A549 (cell line): ENCODE data around the gene SIDT1. TPM values are rescaled to one million over a fixed set of nuclear protein-coding genes. Genes with fewer than 3 reads are reported as not detected.

Experiments used
- ATAC-seq, 2 experiments: fragments of 200-7000 bp in 1 of 2; fragments of >200 bp in 1 of 2; cut with Nextera tagmentation in 1 of 2; cut with Tn5 transposase in 1 of 2; 3 replicates each; pipeline versions ENCODE4 v1.8.0 to v1.9.1; 2018 to 2020; ENCODE audit warnings: mild to moderate bottlenecking in 1 of 2, moderate library complexity in 1 of 2
- CTCF ChIA-PET: fragments of 300-600 bp; sonication (Branson Sonifier 250); formaldehyde crosslinking; extraction: SDS; loops from one replicate; lab custom pipeline; 2021; ENCODE audit warnings: antibody characterized with exemption, inconsistent platforms; lab: Yijun Ruan, JAX
- POLR2A ChIA-PET: fragments of 350-600 bp; formaldehyde crosslinking; extraction: SDS; loops from one replicate; lab custom pipeline; 2021; ENCODE audit warnings: antibody characterized with exemption, inconsistent platforms; lab: Yijun Ruan, JAX
- DNase-seq, 2 experiments: peaks; one replicate each; pipeline versions ENCODE4 v3.0.0 to v3.0.0-alpha.2; 2011 to 2016; ENCODE audit warnings: low read depth in 1 of 2, low spot score in 1 of 2
- FAIRE-seq: peaks from 2 replicates; lab custom pipeline; 2011; peaks lifted over from hg19 to GRCh38; lab: Jason Lieb, UNC
- H3K27ac ChIP-seq, 2 experiments: fragments of >200 bp; sonication (Bioruptor Twin); formaldehyde crosslinking; 3 replicates each; pipeline ENCODE4 v1.5.1; 2016 to 2017
- H3K4me1 ChIP-seq: fragments of >200 bp; sonication (Bioruptor Twin); formaldehyde crosslinking; 3 replicates; pipeline ENCODE4 v1.6.1; 2016
- H3K4me2 ChIP-seq: fragments of >200 bp; sonication (Bioruptor Twin); formaldehyde crosslinking; 3 replicates; pipeline ENCODE4 v1.6.1; 2016
- H3K4me3 ChIP-seq: fragments of >200 bp; sonication (Bioruptor Twin); formaldehyde crosslinking; 3 replicates; pipeline ENCODE4 v1.5.1; 2016
- H3K9me3 ChIP-seq: fragments of >200 bp; sonication (Bioruptor Twin); formaldehyde crosslinking; 3 replicates; pipeline ENCODE4 v1.6.1; 2016
- ATOH8 ChIP-seq: fragments of 250-450 bp; sonication (Bioruptor Pico); IDR thresholded peaks from 2 replicates; pipeline ENCODE4 v1.5.0; 2020; ENCODE audit warnings: low read depth, mild to moderate bottlenecking, moderate library complexity
- BHLHE40 ChIP-seq: IDR thresholded peaks from 2 replicates; pipeline ENCODE4 v1.6.1; 2012; ENCODE audit warnings: low read depth, low read length, inconsistent platforms
- CEBPB ChIP-seq, 2 experiments: fragments of >200 bp in 1 of 2; sonication (Bioruptor Twin) in 1 of 2; formaldehyde crosslinking in 1 of 2; IDR thresholded peaks; 2 replicates each; pipeline ENCODE4 v1.6.1; 2012 to 2016
- CTCF ChIP-seq: fragments of >200 bp; sonication (Bioruptor Twin); formaldehyde crosslinking; IDR thresholded peaks from 3 replicates; pipeline ENCODE4 v1.5.1; 2016
- E2F6 ChIP-seq: IDR thresholded peaks from 2 replicates; pipeline ENCODE4 v1.6.1; 2012; ENCODE audit warnings: low read depth, borderline replicate concordance
- EHMT2 ChIP-seq: fragments of 200-600 bp; sonication (generic); IDR thresholded peaks from 2 replicates; pipeline ENCODE4 v1.6.1; 2016; ENCODE audit warnings: antibody characterized with exemption, low read depth, mild to moderate bottlenecking, moderate library complexity
- EP300 ChIP-seq, 2 experiments: fragments of >200 bp; sonication (Bioruptor Twin); formaldehyde crosslinking; IDR thresholded peaks; 2 replicates in 1 of 2; 3 replicates in 1 of 2; pipeline ENCODE4 v1.6.1; 2016 to 2017
- FOSB ChIP-seq: fragments of 250-450 bp; sonication (Bioruptor Pico); IDR thresholded peaks from 2 replicates; pipeline ENCODE4 v1.5.0; 2020; ENCODE audit warnings: mild to moderate bottlenecking, moderate library complexity
- FOSL2 ChIP-seq, 2 experiments: fragments of 450-650 bp in 1 of 2; fragments of >200 bp in 1 of 2; sonication (Bioruptor Twin) in 1 of 2; formaldehyde crosslinking; IDR thresholded peaks; 2 replicates each; pipeline versions ENCODE4 v1.5.0 to v1.6.1; 2016 to 2020; ENCODE audit warnings: mild to moderate bottlenecking in 1 of 2, moderate library complexity in 1 of 2
- FOXS1 ChIP-seq: fragments of 250-450 bp; sonication (Bioruptor Pico); IDR thresholded peaks from 2 replicates; pipeline ENCODE4 v1.5.0; 2020; ENCODE audit warnings: mild to moderate bottlenecking, moderate library complexity
- JUN ChIP-seq, 2 experiments: fragments of >200 bp; sonication (Bioruptor Twin); formaldehyde crosslinking; IDR thresholded peaks; 2 replicates in 1 of 2; 3 replicates in 1 of 2; pipeline ENCODE4 v1.6.1; 2016 to 2017
- KDM1A ChIP-seq: fragments of 200-600 bp; sonication (generic); IDR thresholded peaks from 2 replicates; pipeline ENCODE4 v1.6.1; 2016; ENCODE audit warnings: low read depth, mild to moderate bottlenecking
- KDM5A ChIP-seq: fragments of 200-600 bp; sonication (generic); IDR thresholded peaks from 2 replicates; pipeline ENCODE4 v1.6.1; 2016; ENCODE audit warnings: antibody characterized with exemption, mild to moderate bottlenecking
- MAZ ChIP-seq: fragments of 150-350 bp; IDR thresholded peaks from 2 replicates; pipeline ENCODE4 v1.6.1; 2014; ENCODE audit warnings: antibody characterized with exemption, low read depth, low read length, borderline replicate concordance
- MYC ChIP-seq: IDR thresholded peaks from 2 replicates; pipeline ENCODE4 v1.6.1; 2012; ENCODE audit warnings: mild to moderate bottlenecking, inconsistent platforms, low read length, improper control_type of control experiment, borderline replicate concordance
- NFE2L2 ChIP-seq: fragments of 150-350 bp; conservative IDR thresholded peaks from 2 replicates; pipeline ENCODE4 v1.6.1; 2014; ENCODE audit warnings: low read length
- PHF8 ChIP-seq: fragments of 200-600 bp; sonication (generic); IDR thresholded peaks from 2 replicates; pipeline ENCODE4 v1.6.1; 2016; ENCODE audit warnings: low read depth, mild to moderate bottlenecking, antibody characterized with exemption, moderate library complexity, borderline replicate concordance
- POLR2A ChIP-seq: IDR thresholded peaks from 2 replicates; pipeline ENCODE4 v1.6.1; 2012; ENCODE audit warnings: mild to moderate bottlenecking, low read length
- RAD21 ChIP-seq, 2 experiments: fragments of >200 bp in 1 of 2; sonication (Bioruptor Twin) in 1 of 2; formaldehyde crosslinking in 1 of 2; IDR thresholded peaks in 1 of 2; conservative IDR thresholded peaks in 1 of 2; 2 replicates in 1 of 2; 3 replicates in 1 of 2; pipeline ENCODE4 v1.6.1; 2012 to 2018; ENCODE audit warnings: inconsistent platforms in 1 of 2
- SMC3 ChIP-seq: fragments of >200 bp; sonication (Bioruptor Twin); formaldehyde crosslinking; IDR thresholded peaks from 3 replicates; pipeline ENCODE4 v1.6.1; 2018; ENCODE audit warnings: inconsistent platforms
- TFCP2L1 ChIP-seq: fragments of 250-450 bp; sonication (Bioruptor Pico); IDR thresholded peaks from 2 replicates; pipeline ENCODE4 v1.5.0; 2021; ENCODE audit warnings: mild to moderate bottlenecking
- ZC3H11A ChIP-seq: fragments of 450-650 bp; IDR thresholded peaks from 2 replicates; pipeline ENCODE4 v1.6.1; 2014; ENCODE audit warnings: antibody characterized with exemption, mild to moderate bottlenecking
- ZSCAN20 ChIP-seq: fragments of 250-450 bp; sonication (Bioruptor Pico); IDR thresholded peaks from 2 replicates; pipeline ENCODE4 v1.8.0; 2022; ENCODE audit warnings: mild to moderate bottlenecking, moderate library complexity
- WGBS: methylation state at CpG from one replicate; pipeline ENCODE4 v1.1.6; 2017; ENCODE audit errors: missing lambda C conversion rate; 5-methylcytosine and 5-hydroxymethylcytosine counted together
- polyA plus RNA-seq, 4 experiments: library from polyadenylated mRNA; depleted of rRNA in 3 of 4; stranded (reverse); fragments of >200 nt; fragmentation: RNase III in 1 of 4; extraction: RNeasy Plus Mini Kit Qiagen cat#74134 plus additional on column Dnase treatment in 1 of 4; gene quantifications; 2 replicates in 3 of 4; 3 replicates in 1 of 4; pipeline ENCODE4 v1.2.3, GENCODE V29; 2011 to 2017
- TF ChIP-seq, protein P1 (sequence below): fragments of 450-650 bp; IDR thresholded peaks from 2 replicates; pipeline ENCODE4 v1.6.1; 2014; ENCODE audit warnings: antibody characterized with exemption

Gene SIDT1
- polyA plus RNA-seq, 2 of the 4 experiments (the other 2 are of a cell fraction) = 0.43 to 7.5 TPM

GRCh38 chr3:113508966-113509365, 23.4 kb upstream of the SIDT1 start:
- ChIA-PET POLR2A (no interaction called here), CTCF (interaction anchor here (0.7 to 1.3 kb wide), 3 partner anchors 15 to 69 kb away, joined by 3 to 4 read pairs (median 4); no protein-coding TSS in a partner anchor)
- 96% methylated on average over 1 of the region's 1 CpG for WGBS
- Histone ChIP-seq H3K4me2 (no peak overlapping the region), H3K4me1 (peaks cover 6% of the 10 kb centered on the region; the same call in 2 of the 3 replicates), H3K27ac (no peak overlapping the region), H3K9me3 (0 out of 3 replicates have a peak, but pooled peaks cover 3% of the 10 kb centered on the region), H3K4me3 (no peak overlapping the region)
- ATAC-seq (no peak), FAIRE-seq (no peak), DNase-seq (no peak)
- TF ChIP-seq, protein P1, sequence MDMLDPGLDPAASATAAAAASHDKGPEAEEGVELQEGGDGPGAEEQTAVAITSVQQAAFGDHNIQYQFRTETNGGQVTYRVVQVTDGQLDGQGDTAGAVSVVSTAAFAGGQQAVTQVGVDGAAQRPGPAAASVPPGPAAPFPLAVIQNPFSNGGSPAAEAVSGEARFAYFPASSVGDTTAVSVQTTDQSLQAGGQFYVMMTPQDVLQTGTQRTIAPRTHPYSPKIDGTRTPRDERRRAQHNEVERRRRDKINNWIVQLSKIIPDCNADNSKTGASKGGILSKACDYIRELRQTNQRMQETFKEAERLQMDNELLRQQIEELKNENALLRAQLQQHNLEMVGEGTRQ = no peak
- TF ChIP-seq EHMT2 = no peak
- peak; percentile 81; a peak in 3 of 4 replicates for TF ChIP-seq CEBPB (IDR thresholded peaks at IDR 0.05)

GRCh38 chr3:113514265-113514769, 18.0 kb upstream of the SIDT1 start:
- Histone ChIP-seq H3K27ac (peak overlapping the region; percentile 89 to 97), H3K4me3 (peak overlapping the region; percentile 81), H3K9me3 (0 out of 3 replicates have a peak, but pooled peaks cover 3% of the 10 kb centered on the region), H3K4me1 (peaks cover 12% of the 10 kb centered on the region; the same call in 2 of the 3 replicates), H3K4me2 (peak overlapping the region; percentile 70)
- WGBS = under 1% methylated on average over 9 of the region's 9 CpGs
- no peak for DNase-seq
- ATAC-seq = no peak; a peak in 3 of 6 replicates
- TF ChIP-seq KDM5A (no peak), MAZ (no peak), RAD21 (conservative IDR thresholded peaks at IDR 0.05 in 1 of 2, IDR thresholded peaks at IDR 0.05 in 1 of 2) (no peak), POLR2A (no peak), FOXS1 (CRISPR knock-in tag) (no peak), TFCP2L1 (CRISPR knock-in tag) (no peak), EHMT2 (no peak), MYC (no peak), FOSL2 (IDR thresholded peaks at IDR 0.05) (no peak), FOSL2 (CRISPR knock-in tag; IDR thresholded peaks at IDR 0.05) (no peak), ZC3H11A (no peak), PHF8 (no peak), EP300 (IDR thresholded peaks at IDR 0.05) (no peak), BHLHE40 (no peak), KDM1A (no peak), E2F6 (no peak), FOSB (CRISPR knock-in tag) (no peak), JUN (IDR thresholded peaks at IDR 0.05) (no peak)
- TF ChIP-seq, protein P1 = no peak
- POLR2A ChIA-PET = interaction anchor here (0.6 to 2.8 kb wide), 20 partner anchors 11 to 952 kb away, joined by 3 to 38 read pairs (median 5); partner anchors contain the start of genes ATG3, ATP6V1A, GTPBP8 and NAA50
- CTCF ChIA-PET = interaction anchor here (0.9 to 5.6 kb wide), 9 partner anchors 17 to 1823 kb away, joined by 3 to 44 read pairs (median 8); no protein-coding TSS in a partner anchor
- no peak for FAIRE-seq

DNA sequence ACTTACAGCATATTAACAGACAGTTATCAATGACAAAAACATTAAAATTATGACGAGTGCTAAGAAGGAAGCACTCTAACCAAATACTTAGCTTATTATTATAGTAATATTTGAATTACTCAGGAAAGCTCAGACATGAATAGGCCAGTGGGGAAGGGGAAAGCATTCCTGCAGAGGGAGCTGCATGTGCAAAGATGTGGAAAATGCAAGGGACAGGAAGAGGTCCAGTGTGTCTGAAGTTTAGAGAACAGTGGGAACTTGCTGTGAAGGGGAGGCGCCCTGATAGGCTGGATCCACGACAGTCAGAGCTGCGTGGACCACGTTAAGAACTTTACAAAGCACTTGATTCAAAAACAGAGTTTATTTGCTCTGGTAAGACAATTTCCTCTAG, 16.2 kb upstream of the SIDT1 start:
- Histone ChIP-seq H3K4me1 (peaks cover 12% of the 10 kb centered on the region; the same call in 2 of the 3 replicates), H3K4me2 (peak overlapping the region; percentile 85), H3K4me3 (peak overlapping the region; percentile 81), H3K9me3 (no peaks in the 10 kb centered on the region), H3K27ac (peak overlapping the region; percentile 89 to 97)
- ATAC-seq (peak; percentile 63 to 66; a peak in 5 of 6 replicates), FAIRE-seq (no peak), DNase-seq (peak; percentile 24 to 72)
- CTCF ChIA-PET = interaction anchor here (0.6 to 5.6 kb wide), 19 partner anchors 9 to 1398 kb away, joined by 3 to 44 read pairs (median 5); no protein-coding TSS in a partner anchor
- 29% methylated on average over 5 of the region's 5 CpGs for WGBS
- POLR2A ChIA-PET = interaction anchor here (0.7 to 2.8 kb wide), 9 partner anchors 15 to 230 kb away, joined by 3 to 38 read pairs (median 8); partner anchors contain the start of genes ATP6V1A and NAA50
- peak; percentile 47 to 49 for TF ChIP-seq RAD21 (conservative IDR thresholded peaks at IDR 0.05 in 1 of 2, IDR thresholded peaks at IDR 0.05 in 1 of 2)
- peak; percentile 54; the same call in 2 of the 3 replicates for TF ChIP-seq SMC3
- 0 out of 5 replicates have a peak, but pooled peaks of 1 of the 2 experiments have one; percentile 5 for TF ChIP-seq JUN (IDR thresholded peaks at IDR 0.05)
- no peak for TF ChIP-seq NFE2L2
- TF ChIP-seq CTCF = peak; percentile 41; the same call in 1 of the 3 replicates
- no peak for TF ChIP-seq ZSCAN20
- no peak for TF ChIP-seq ATOH8
